GM21360 (cell line): ENCODE data around the gene TNP2.
A peak's percentile ranks its signal among the peaks of the same experiment; 100 is the strongest.

ENCODE experiments used
- ATAC-seq: cut with Tn5 transposase; IDR thresholded peaks from one replicate; pipeline ENCODE4 v1.9.1; 2021; ENCODE audit warnings: mild to moderate bottlenecking, moderate library complexity; ENCODE audit not compliant: unreplicated experiment

TNP2 gene

GRCh38 chr16:11258553-11259492 is 10.3 kb downstream of the TNP2 start:
- ATAC-seq: no peak

DNA sequence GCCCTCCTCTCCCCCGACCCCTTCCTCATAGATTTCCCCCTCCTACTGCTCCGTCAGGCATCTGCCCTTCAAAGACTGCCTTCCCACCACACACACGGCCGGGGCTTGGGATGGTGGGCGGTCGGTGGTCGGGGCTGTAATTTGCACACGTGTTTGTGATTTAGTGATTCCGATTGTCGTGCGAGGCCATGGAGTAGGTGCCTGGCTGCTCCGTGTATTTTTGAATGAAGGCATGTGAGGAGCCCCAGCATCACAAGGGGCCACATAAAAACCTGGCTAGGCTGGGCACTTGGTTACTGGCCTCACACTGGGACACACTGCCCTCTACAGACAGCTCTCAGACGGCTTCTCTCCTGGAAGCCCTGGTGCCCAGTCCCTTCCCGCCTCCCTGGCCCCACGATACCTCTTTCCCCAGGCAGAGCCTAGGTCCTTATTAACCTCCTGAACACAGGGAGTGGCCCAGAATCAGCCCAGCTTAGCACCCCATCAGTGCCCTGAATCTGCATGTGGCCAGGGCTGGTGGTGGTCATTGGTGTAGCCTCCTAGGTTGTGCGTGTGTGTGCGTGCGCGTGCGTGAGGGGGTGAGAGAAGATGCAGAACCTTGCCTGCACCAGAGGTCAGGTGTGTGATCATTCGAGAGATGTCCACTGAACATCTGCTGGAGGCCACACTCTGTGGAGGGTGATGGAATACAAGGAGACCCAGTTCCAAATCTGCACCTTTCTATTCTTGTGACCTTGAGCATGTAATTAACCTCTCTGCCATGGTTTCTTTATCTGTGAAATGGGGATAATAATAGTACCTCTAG is 11.8 kb downstream of the TNP2 start:
- no peak for ATAC-seq

DNA sequence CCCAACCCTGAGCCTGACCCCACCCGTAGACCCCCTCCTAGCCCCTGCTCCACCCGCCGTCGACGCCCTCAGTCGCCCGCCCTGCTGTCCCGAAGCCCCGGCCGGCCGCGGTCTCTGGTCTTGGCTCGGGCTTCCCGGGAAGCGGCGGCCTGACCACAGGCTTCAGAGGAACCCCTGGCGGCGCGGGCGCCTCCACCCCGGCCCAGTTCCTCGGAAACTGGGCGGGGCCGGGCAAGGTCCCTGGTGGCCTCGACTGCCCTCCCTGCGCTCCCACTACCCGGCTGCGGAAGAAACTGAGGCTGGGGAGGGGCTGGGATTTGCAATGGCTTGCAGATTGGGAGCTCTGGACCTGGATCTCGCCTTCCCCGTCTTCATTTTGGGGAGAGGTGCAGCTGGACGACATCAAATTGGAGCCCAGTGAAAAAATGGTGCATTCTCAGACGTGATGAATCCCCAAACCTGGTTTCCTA is 12.4 kb downstream of the TNP2 start:
- ATAC-seq: no peak

GRCh38 chr16:11255737-11256660 is 13.1 kb downstream of the TNP2 start, which contains the start of gene SOCS1:
Gene SOCS1, minus strand, starts transcription at chr16:11256204. Its CDS starts 726 bp downstream, at chr16:11255478.
- ATAC-seq: peak; percentile 49

DNA sequence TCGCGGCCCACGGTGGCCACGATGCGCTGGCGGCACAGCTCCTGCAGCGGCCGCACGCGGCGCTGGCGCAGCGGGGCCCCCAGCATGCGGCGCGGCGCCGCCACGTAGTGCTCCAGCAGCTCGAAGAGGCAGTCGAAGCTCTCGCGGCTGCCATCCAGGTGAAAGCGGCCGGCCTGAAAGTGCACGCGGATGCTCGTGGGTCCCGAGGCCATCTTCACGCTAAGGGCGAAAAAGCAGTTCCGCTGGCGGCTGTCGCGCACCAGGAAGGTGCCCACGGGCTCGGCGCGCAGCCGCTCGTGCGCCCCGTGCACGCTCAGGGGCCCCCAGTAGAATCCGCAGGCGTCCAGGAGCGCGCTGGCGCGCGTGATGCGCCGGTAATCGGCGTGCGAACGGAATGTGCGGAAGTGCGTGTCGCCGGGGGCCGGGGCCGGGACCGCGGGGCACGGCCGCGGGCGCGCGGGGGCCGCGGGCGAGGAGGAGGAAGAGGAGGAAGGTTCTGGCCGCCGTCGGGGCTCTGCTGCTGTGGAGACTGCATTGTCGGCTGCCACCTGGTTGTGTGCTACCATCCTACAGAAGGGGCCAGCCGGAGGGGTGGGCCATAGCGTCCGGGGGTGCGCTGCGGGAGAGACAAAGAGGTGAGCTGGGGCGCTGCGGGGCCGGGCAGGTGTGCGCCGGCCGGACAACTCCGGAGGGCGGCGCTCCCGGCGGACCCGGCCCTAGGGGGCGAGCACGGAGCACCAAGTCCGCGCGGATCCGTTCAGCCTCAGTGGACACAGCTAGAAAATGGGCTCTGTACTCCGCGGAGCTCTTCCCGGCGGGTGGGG is 14.0 kb downstream of the TNP2 start:
- peak; percentile 5 for ATAC-seq

DNA sequence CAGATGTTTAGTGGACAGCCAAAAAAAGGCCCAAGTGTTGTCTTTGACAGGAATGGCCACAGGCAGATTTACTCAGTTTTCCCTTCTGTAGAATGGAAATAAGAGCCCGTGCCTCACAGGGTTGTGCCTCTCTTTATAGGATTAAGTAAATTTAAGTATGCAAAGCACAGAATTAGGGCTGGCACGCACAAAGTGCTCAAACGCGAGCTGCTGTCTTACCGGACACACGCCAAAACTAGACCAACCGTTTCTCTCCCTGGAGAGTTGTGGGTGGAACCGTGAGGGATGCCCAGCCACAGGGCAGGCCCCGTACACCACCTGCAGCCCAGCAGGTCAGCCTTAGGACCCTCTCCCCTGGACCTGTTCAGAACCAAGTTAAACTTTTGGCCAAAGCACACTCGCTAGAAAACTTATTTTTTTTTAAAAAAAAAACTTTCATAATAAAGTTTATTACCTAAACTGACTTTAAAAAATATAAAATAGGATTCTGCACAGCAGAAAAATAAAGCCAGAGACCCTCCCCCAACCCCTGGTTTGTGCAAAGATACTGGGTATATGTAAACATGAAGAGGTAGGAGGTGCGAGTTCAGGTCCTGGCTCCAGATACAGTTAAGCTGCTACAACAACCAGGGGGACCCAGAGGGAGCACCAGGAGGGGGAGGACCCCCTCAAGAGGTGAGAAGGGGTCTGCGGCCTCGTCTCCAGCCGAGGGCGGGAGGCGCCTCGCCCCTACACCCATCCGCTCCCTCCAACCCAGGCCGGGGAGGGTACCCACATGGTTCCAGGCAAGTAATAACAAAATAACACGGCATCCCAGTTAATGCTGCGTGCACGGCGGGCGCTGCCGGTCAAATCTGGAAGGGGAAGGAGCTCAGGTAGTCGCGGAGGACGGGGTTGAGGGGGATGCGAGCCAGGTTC is 14.9 kb downstream of the TNP2 start:
- ATAC-seq: no peak

GRCh38 chr16:11253009-11253994 is 15.8 kb downstream of the TNP2 start:
- ATAC-seq: no peak

DNA sequence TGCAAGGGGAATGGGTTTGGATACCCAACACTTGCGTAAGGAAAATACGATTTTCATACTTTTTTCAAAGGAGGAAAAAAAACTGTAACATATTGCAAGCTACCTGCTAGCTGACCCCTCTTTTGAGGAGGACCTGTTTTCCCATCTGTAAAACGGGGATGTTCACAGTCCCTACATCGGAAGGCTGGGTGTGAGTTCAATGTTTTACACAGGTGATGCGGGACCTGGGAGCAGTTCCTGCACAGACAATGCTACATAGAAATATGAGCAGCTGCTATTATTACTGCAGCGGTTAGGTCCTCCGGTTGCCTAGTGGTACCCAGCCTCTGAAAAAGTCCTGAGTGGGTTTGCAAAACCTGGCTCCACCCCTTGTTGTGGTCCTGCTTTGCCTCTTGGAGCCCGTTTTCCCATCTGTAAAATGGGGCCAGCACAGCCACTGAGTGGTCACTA is 16.6 kb downstream of the TNP2 start:
- ATAC-seq: no peak

DNA sequence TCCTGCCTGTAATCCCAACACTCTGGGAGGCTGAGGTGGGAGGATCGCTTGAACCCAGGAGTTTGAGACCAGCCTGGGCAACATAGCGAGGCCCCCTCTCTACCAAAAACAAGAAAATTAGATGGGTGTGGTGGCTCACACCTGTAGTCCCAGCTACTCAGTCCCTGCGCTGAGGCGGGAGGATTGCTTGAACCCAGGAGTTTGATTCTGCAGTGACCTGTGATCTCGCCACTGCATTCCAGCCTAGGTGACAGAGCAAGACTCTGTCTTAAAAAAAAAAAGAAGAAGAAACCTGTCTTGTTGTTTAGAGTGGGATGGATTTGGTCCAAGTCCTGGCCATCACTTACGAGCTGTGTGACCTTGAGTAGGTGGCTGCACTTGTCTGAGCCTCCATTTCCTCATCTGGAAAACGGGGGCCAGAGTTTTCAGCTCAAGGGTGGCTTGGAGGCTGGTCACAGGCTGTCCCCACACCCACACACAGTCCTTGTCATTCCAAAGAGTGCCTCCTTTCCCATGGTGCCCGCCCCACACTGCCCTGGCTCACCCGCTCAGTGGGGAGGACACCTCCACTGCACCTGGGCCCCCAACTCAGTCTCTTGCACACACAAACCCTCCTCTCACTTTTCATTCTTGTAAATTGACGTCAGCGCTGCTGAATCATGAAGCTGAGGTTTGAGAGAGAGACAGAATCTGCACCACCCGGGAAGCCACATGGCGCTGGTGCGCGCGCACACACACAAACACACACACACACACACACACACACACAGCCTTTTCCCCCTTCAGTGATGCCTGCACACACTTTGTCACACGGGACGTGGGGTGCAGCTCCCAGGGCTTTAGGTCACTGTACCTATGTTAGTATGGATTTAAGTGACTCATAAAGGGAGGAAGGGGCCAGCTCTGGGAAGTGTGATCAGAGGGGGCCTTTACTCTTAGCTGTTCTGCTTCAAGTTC is 17.3 kb downstream of the TNP2 start:
- ATAC-seq: no peak

DNA sequence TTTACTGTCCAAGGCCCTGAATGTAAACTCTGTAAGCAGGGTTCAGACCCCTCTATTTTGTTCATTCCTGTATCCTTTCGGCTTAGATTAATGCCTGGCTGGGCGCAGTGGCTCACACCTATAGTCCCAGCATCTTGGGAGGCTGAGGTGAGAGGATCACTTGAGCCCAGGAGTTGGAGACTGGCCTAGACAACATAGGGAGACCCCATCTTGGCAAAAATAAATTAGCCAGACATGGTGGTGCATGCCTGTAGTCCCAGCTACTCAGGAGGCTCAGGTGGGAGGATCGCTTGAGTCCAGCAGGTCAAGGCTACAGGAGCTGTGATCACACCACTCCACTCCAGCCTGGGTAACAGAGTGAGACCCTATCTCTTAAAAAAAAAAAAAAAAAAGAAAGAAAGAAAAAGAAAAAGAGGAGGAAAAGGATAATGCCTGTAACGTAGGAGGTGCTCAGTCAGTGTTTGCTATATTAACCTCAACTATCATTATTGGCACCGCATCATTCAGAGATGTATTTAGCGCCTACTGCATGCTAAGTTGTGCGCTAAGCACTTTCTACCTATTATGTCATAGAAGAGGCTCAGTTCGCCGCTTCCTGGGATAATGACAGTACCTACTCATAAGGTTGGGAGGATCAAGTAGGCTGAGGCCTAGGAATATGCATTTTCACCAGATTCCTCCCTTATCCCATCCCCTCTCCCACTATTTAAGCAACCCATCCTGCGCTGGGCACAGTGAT is 18.2 kb downstream of the TNP2 start:
- no peak for ATAC-seq

GRCh38 chr16:11250091-11250785 is 18.9 kb downstream of the TNP2 start:
- no peak for ATAC-seq

DNA sequence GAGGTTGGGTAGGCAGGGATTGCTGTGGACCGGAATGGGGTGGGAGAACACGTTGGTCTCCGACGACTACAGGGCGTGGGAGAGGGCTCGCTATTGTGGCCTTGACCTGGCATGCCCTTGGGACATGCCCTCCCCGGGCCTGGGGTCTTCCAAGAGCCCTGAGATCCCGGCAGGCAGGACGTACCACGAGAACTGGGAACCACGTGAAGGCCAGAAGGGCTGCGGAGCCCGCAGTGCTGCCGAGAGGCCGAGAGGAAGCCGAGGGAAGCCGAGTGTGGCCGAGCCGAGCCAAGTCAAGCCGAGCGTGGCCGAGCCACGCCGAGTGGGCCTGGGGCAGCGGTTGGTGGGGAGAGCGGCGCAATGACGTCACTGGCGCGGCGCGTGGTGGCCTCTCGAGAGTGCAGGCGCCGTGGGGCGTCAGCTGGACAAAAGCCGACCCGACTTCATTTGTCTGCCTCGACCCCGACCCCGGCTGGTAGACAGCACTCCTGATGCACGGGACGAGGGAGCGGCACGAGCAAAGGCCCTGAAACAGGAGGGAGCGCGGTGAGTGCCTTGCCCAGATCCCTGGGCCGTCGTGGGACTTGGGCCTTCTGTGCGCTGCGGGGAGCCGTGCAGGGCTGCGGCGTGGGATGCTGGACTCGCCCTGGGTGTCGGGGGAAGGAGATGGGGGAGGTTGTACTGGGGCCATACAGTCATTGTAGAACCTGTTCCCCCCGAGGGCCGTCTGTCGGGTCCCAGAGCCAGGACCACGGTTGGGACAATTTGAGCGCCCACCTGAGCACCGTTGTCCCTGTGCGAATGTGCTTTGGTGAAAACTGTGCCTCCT is 19.7 kb downstream of the TNP2 start:
- ATAC-seq: no peak

GRCh38 chr16:11248133-11248532 is 21.0 kb downstream of the TNP2 start:
- ATAC-seq: no peak

- ATAC-seq: no peak
Measured at GRCh38 chr16:11245988-11246387, 23.1 kb downstream of the TNP2 start.
